Adipose tissue (tissue), 3 donors: ENCODE results near the gene DIPK2B. TPM values are rescaled to one million over a fixed set of nuclear protein-coding genes. Genes with fewer than 3 reads are reported as not detected.

Experiments
- H3K27ac ChIP-seq: one replicate; pipeline ENCODE4 v1.5.1; 2013; ENCODE audit warnings: low read depth, low read length
- WGBS, 3 donors: extraction: QIAGEN DNeasy Blood & Tissue Kit; methylation state at CpG; one replicate each; pipeline ENCODE4 v1.1.7; 2013; 5-methylcytosine and 5-hydroxymethylcytosine counted together
- polyA plus RNA-seq, 3 donors: library from polyadenylated mRNA; stranded (reverse); fragments of 200-250 nt; gene quantifications; one replicate each; pipeline ENCODE4 v1.2.3, GENCODE V29; 2013
- donor health status: healthy with polysubstance abuse.
- donor health status: Bipolar disorder and iron deficiency.
- donor health status: healthy.

The DIPK2B gene
- polyA plus RNA-seq, 3 donors: 2.9 to 32.7 (median 31.2) TPM

- no peak overlapping the region for H3K27ac ChIP-seq
- 59 to 74% (median 73%) methylated on average over 2 of the region's 2 CpGs for WGBS, 3 donors
These were observed 33.9 kb downstream of the DIPK2B start for GRCh38 chrX:45166781-45167180.

GRCh38 chrX:45165726-45166125 lies 35.0 kb downstream of the DIPK2B start:
- H3K27ac ChIP-seq: no peak overlapping the region
- 89 to 96% (median 95%) methylated on average over 6 of the region's 6 CpGs for WGBS, 3 donors

GRCh38 chrX:45164995-45165394 lies 35.7 kb downstream of the DIPK2B start:
- 93 to 100% (median 100%) methylated on average over 1 of the region's 1 CpG for WGBS, 3 donors

GRCh38 chrX:45164021-45164621 lies 36.6 kb downstream of the DIPK2B start:
- 14 to 52% (median 47%) methylated on average over 1 of the region's 1 CpG for WGBS, 3 donors
- H3K27ac ChIP-seq: no peak overlapping the region

More at GRCh38 chrX:45164995-45165394, 35.7 kb downstream of the DIPK2B start:
- no peak overlapping the region for H3K27ac ChIP-seq

- H3K27ac ChIP-seq: no peak overlapping the region
- WGBS, 3 donors: 76 to 91% (median 89%) methylated on average over 11 to 22 of the region's 22 CpGs
These were observed 43.0 kb downstream of the DIPK2B start for GRCh38 chrX:45157647-45158046.

GRCh38 chrX:45154462-45154861 lies 46.2 kb downstream of the DIPK2B start:
- H3K27ac ChIP-seq: no peak overlapping the region

GRCh38 chrX:45154033-45154360 lies 46.7 kb downstream of the DIPK2B start:
- 80 to 88% (median 80%) methylated on average over 3 to 4 of the region's 4 CpGs for WGBS, 3 donors
- no peak overlapping the region for H3K27ac ChIP-seq
